NOMO-1 treated with DMSO at 0.1 percent for 48 hours (cell line): ENCODE data around the gene KLF3.
"Not testable (repeated sequence)": the region's sequence is repeated elsewhere in the genome, so short reads cannot be mapped to it uniquely, and the experiment has no call there.

Experiments used
- DNase-seq: peaks from one replicate; lab custom pipeline; 2025; ENCODE audit not compliant: unreplicated experiment; lab: John Stamatoyannopoulos, UW

KLF3 gene

DNA sequence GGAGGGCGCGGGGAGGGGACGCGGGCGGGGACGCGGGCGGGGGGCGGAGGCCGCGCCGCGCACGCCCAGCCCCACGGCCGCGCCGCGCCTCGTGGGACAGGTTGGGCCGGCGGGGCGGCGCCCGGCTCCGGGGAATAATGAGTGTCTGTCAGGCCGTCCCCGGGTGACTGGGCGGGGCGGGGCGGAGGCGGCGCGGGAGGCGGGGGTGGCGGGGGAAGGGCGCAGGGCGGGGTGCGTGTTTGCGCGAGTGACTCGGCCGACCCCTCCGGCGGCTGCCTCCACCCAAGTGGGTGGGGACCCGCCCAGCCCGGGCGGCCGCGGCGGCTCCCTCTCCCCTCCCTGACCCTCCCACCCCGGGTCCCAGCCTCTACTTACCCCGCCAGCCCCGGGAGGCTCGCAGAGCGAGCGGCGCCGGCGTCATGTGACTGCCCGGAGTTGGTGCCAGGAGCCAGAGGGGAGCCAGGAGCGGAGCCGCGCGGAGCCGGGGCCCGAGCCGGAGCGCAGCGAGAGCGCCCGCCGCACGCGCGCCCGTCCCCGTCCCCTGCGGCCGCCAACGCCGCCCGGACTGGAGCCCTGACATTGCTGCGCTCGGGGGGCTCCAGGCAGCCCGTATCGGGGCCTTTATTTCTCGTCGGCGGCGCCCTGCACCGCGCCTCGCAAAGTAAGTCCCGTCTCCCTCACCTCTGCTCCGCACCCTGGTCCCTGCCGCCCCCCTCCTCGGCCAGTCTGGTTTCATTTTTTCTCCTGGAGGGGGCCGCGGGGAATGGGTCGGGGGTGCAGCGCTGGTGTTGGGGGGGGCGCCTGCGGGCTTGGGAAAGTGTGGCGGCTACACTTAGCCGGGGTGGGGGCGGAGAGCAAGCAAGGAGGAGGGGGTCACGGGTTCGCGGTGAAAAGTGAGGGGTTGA is at the start of gene KLF3:
Gene KLF3 (plus strand): TSS at position 399 of the 905 bp plus-strand sequence. CDS start 16,427 bp downstream, outside the sequence.
- DNase-seq: peak; percentile 77

DNA sequence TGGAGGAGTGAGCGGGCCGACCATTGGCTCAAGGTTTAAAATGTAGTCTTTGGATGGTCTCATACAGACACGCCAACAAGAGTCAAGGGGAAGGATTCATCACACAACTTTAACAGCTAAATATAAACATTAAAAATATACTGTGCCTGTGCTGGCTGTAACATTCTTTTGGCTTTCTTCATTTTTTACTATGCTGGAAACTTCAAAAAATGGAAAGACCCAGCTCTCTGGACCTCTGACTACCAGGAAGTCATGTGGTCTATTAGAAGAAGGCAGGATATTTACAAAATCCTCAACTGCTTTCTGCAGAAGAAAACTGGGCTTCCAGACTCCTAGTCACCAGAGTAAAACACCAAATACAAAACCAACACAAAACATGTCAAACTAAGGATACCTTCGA is 49.8 kb upstream of the KLF3 start:
- DNase-seq: no peak

- DNase-seq: no peak
Observed at GRCh38 chr4:38615847-38616246, 48.2 kb upstream of the KLF3 start.

- DNase-seq: no peak
Observed at GRCh38 chr4:38618505-38618904, 45.5 kb upstream of the KLF3 start.

DNA sequence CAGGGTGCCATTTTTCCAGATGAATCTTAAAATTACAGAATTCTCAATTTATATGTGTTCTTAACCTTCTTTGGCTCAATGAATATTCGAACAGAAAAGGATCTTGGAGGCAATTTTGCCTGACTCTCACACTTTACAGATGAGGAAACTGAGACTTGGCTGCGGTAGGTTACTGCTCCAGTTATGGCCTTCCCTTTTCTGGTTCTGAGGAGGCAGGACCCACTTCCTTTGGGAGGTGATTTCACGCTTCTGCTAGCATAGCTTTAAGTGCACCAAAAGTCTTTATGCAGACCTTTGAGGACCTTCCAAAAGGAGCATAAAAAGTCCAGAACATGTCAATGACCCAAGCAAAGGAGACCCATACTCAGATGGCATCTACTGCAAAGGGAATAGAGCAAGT is 44.7 kb upstream of the KLF3 start:
- no peak for DNase-seq

GRCh38 chr4:38620065-38620464 is 43.9 kb upstream of the KLF3 start:
- peak; percentile 27 for DNase-seq

GRCh38 chr4:38620527-38621027 is 43.4 kb upstream of the KLF3 start:
- no peak for DNase-seq

DNA sequence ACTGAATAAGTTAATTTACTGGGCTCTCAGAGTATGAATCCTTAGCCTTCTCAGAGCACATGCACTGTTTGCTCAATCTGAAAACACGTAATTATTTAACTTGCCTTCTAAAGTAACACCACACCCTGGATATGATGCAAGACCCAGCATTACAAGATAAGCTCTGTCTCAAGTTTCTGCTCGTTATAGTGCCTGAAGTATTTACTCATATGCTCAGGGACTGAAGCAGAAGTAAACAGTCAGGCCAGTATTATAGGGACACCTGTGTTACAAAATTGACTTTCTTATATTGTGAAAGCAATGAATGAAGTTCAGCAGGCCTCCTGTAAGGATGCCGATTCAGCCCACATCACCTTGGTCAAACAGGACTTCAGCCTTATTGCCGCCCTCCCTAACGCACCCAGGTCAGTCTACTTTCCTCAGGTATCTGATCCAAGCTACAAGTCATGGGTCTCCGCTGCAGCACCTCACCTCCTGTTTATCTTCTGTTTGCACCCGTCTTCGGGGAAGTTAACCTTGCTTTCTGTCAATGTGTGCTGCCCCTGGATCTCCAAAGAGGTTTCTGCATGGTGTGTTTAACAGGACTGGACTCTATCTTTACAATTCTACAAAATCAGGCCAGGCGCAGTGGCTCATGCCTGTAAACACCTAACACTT is 42.8 kb upstream of the KLF3 start:
- peak; percentile 96 for DNase-seq

- no peak for DNase-seq
Observed at GRCh38 chr4:38621831-38622230, 42.2 kb upstream of the KLF3 start.

DNA sequence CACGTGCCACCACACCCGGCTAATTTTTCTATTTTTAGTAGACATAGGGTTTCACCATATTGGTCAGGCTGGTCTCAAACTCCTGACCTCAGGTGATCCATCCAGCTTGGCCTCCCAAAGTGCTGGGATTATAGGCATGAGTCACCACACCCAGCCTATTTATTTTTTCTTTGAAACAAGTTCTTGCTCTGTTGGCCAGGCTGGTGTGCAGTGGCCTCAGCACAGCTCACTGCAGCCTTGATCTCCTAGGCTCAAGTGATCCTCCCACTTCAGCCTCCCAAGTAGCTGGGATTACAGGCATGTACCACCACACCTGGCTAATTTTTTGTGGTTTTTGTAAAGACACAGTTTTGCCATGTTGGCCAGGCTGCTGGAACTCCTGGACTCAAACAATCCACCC is 41.7 kb upstream of the KLF3 start:
- not testable (repeated sequence) for DNase-seq

DNA sequence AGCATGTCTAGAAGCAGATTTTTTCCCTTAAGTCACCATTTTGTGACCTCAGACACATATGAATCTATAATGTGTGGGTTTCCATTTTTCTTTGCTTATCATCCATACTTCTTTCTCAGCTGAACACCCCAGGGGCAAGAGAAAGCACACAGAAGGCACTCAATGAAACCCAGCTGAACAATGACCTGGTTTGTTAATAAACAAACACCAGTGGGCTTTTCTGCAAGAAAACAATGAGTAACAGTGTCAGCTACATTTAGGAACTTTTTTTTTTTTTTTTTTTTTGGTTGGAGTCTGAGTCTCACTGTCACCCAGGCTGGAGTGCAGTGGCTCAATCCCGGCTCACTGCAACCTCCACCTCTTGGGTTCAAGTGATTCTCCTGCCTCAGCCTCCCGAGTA is 40.7 kb upstream of the KLF3 start:
- no peak for DNase-seq

- DNase-seq: no peak
Observed at GRCh38 chr4:38624311-38624710, 39.7 kb upstream of the KLF3 start.

DNA sequence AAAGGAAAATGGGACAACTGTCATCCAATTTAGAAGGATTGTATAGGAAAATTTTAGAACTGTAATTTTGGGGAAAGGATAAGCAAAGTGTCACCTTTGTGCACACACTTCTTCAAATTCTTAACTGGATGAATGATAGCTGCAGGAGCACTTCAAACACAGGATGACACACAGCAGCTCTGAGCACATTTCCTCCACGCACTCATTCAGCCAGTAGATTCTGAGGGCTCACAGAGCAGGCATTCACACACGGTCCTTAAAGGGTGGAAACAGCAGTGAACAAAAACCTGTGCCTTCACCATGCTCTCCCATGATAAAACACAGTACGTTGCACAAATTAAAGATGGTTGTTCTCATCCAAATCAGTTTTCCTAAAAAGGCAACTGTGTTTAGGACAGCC is 38.5 kb upstream of the KLF3 start:
- DNase-seq: no peak

GRCh38 chr4:38626901-38627444 is 37.0 kb upstream of the KLF3 start:
- DNase-seq: not testable (repeated sequence)

GRCh38 chr4:38630519-38630918 is 33.5 kb upstream of the KLF3 start:
- DNase-seq: no peak

DNA sequence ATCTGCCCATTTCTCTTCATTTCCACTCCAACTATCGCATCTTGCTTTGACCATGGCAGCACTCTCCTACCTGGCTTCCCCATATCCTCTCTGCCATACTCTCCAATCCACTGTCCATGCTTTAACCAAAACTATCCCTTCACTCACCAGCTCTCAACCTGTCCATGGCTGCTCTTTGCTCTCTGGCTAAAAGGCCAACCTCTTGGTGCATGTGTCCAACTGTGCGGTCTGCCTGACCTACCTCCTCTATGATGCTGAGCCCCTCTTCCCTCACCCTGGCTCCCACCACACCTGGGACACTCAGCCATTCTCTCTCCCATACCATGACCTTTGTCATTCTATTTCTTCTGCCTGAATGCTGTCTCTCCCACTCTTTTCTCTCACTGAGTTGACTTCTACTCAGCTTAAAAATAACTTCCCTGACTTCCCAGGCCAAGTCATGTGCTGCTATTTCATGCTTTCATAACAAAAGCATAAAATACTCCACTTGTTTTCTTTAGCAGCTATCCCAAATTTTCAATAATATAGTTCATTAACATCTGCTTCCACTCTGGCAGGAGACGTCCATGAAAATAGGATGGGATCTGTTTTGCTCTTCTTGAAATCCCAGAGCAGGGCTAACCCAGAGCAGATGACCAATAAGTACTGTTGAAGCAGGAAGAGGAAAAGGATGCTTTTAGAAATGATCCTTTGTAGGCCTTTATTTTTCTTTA is 29.8 kb upstream of the KLF3 start:
- DNase-seq: no peak

- no peak for DNase-seq
Observed at GRCh38 chr4:38639242-38639641, 24.8 kb upstream of the KLF3 start.

- no peak for DNase-seq
Observed at GRCh38 chr4:38641811-38642210, 22.2 kb upstream of the KLF3 start.

GRCh38 chr4:38644201-38644600 is 19.8 kb upstream of the KLF3 start:
- no peak for DNase-seq

DNA sequence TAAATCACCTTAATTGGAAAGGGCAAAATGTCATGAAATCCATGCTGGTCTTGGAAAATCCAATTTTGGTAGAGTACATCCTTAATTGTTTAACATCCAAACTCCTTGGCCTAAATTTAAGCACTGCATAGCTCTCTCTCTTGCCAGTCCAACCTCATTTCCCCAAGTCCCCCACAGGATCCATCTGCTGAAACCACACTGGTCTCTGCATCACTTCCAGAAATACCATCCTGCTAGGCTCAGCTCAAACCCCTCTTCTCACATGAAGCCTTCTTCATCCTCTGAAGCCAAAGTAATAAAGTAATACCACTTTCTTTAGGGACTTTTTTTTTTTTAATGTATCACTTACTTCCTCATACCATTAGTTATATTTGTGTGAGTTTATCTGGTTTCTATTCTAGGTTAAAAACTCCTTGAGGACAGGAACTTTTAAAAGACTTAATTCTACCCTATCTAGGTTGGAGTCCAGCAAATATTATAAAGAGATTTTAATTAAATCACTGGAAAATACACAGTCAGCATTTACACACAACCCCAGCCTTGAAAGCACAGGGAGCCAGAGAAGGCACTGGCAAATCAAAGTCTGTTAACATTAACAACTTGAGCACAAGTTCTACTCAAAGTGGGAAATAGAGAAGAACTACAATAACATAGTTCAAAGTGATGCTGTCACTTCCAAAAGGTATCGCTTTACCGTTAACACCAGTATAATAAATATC is 16.7 kb upstream of the KLF3 start:
- no peak for DNase-seq

DNA sequence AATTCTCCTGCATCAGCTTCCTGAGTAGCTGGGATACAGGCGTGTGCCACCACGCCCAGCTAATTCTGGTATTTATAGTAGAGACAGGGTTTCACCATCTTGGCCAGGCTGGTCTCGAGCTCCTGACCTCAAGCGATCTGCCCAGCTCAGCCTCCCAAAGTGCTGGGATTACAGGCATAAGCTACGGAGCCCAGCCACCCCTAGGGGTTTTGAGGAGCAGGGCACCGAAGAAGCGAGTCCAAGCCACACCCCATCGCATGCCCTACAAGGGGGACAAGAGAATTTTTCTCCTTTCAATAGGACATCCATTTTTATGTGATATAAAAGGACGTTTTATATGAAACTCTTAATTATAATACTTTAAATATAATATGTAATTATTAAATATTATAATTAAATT is 13.9 kb upstream of the KLF3 start:
- DNase-seq: no peak
